ENCODE measurements around the gene ADAMTS3.

ADAMTS3 gene

DNA sequence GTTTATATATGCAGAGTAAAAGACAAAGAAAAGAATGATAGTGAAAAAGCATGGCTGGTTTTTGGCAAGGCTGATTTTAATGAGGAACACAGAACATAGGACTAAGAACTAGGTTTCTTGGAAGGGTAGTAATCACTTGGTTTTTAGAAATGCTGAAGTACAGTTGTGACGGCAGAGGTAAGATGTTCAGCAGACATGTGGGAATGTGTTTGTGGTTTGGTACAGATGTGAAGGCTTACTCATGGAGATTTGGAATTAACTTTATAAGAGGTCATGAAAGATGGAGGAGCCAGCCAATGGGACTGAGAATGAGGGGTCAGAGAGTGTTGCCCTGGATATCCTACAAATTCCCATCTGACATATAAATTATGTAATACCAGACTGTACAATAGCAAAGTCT, 293.6 kb downstream of the ADAMTS3 start:
- 0 out of 2 replicates have a peak, but pooled peaks cover 3% of the 10 kb centered on the region for H3K9me3 ChIP-seq (ENCODE audit: control insufficient read depth, insufficient read depth, low read length)
- no peak overlapping the region for H3K9ac ChIP-seq (ENCODE audit: low read depth, low read length)
- H3K4me1 ChIP-seq (ENCODE audit: insufficient read depth, low read length): no peaks in the 10 kb centered on the region
- H3K36me3 ChIP-seq (ENCODE audit: insufficient read depth, low read length): no peaks in the 10 kb centered on the region

DNA sequence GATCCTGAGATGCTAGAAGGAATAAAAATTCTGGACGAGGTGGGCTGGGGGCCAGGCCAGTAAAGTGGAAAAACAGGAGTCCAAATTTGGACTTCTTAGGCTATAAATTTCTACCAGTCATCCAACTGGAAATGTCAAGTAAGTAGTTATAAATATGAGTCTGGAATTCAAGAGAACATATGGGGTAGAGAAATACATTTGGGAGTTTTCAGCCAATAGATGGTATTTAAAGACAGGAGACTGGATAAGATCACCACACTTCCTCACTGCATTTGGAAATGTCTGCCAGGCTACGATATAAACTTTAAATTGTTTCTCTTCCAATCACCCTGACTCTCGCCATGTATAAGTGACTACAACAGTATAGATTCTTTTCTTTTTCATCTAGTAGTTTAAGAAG, 294.8 kb downstream of the ADAMTS3 start:
- H3K36me3 ChIP-seq (ENCODE audit: insufficient read depth, low read length): no peaks in the 10 kb centered on the region
- H3K9me3 ChIP-seq (ENCODE audit: control insufficient read depth, insufficient read depth, low read length): 0 out of 2 replicates have a peak, but pooled peaks cover 3% of the 10 kb centered on the region
- H3K4me1 ChIP-seq (ENCODE audit: insufficient read depth, low read length): no peaks in the 10 kb centered on the region
- no peak overlapping the region for H3K9ac ChIP-seq (ENCODE audit: low read depth, low read length)

DNA sequence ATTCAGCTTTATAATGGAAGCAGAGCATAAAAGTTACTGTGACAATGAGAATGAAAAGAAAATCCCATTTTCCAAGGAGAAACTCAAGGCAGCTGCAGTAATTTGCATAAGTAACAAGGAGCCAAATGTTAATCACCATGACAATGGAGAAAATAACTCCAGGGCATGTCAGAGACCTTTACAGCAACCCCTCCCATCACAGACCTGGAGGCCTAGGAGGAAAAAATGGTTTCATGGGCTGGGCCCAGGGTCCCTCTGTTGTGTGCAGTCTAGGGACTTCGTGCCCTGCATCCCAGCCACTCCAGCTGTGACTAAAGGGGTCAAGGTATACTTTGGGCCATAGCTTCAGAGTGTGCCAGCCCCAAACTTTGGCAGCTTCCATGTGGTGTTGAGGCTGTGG, 313.8 kb downstream of the ADAMTS3 start:
- Histone ChIP-seq H3K36me3 (ENCODE audit: insufficient read depth, low read length) (no peaks in the 10 kb centered on the region), H3K4me1 (ENCODE audit: insufficient read depth, low read length) (no peaks in the 10 kb centered on the region), H3K9me3 (ENCODE audit: control insufficient read depth, insufficient read depth, low read length) (peaks cover 9% of the 10 kb centered on the region), H3K9ac (ENCODE audit: low read depth, low read length) (no peak overlapping the region)

DNA sequence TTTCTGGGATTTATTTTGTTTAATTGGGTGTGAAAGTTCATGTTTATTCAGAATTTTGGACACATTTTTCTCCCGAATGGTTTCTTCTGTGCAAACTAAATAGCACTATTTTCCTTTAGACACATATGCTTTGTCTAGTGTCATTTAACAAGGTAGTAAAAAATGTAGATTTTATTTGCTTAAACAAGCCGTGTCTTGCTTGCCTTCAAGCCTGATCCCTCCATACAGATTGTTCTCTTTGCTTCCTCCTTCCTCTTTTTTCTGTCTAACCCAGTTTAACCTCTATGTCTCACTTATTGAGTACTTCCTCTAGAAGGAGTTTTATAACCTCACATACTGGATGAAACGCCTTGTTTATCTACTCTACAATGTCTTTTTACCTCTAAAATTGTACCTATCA, 325.4 kb downstream of the ADAMTS3 start:
- Histone ChIP-seq H3K4me1 (ENCODE audit: insufficient read depth, low read length) (no peaks in the 10 kb centered on the region), H3K9ac (ENCODE audit: low read depth, low read length) (no peak overlapping the region), H3K9me3 (ENCODE audit: control insufficient read depth, insufficient read depth, low read length) (no peaks in the 10 kb centered on the region), H3K36me3 (ENCODE audit: insufficient read depth, low read length) (no peaks in the 10 kb centered on the region)

DNA sequence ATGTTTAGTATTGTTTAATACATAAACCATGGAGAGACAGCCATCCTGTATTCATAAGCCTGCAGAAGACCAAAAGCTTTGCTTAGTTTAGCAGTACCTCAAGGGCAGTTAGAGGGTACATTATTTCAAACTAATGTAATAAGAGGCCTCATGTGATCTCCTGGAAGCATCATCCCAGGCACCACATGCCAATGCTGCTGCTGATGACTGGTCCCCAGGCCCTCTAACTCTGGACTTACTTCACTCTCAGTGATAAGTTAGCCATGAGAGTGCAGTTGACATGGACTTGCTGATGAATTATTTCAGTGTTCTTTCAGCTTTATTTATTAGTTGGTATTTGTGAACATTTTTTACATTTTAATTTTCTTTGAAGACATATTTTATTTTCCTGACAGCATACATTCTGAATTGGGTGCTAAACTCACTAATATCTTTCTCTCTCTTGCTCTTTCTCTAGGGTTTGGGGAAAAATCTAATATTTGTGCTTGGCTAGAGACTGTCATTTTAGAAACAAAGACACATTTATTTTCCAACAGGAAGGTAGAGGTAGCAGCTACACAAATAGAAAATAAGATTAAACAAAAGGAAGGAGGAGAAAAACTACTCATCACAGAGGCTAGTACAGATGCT, 329.4 kb downstream of the ADAMTS3 start:
- Histone ChIP-seq H3K36me3 (ENCODE audit: insufficient read depth, low read length) (no peaks in the 10 kb centered on the region), H3K9me3 (ENCODE audit: control insufficient read depth, insufficient read depth, low read length) (no peaks in the 10 kb centered on the region), H3K4me1 (ENCODE audit: insufficient read depth, low read length) (no peaks in the 10 kb centered on the region), H3K9ac (ENCODE audit: low read depth, low read length) (no peak overlapping the region)

Measured in ES-I3 (cell line).